Vagina (tissue), 2 donors: ENCODE measurements around the gene RNF166. TPM values are rescaled to one million over a fixed set of nuclear protein-coding genes. Genes with fewer than 3 reads are reported as not detected.

Source experiments
- DNase-seq, 2 donors: peaks; one replicate each; pipeline ENCODE4 v3.0.0-alpha.2; 2017; ENCODE audit errors: extremely low spot score in 2 of 2
- H3K27ac ChIP-seq: fragments of 200-600 bp; sonication (generic); one replicate; pipeline ENCODE4 v1.5.1; 2019
- H3K27me3 ChIP-seq: fragments of 200-600 bp; sonication (generic); one replicate; pipeline ENCODE4 v1.5.1; 2019
- H3K36me3 ChIP-seq, 2 donors: fragments of 200-600 bp; sonication (generic); one replicate each; pipeline ENCODE4 v1.5.1; 2017 to 2019
- H3K4me1 ChIP-seq: fragments of 200-600 bp; sonication (generic); one replicate; pipeline ENCODE4 v1.5.1; 2019
- H3K4me3 ChIP-seq, 2 donors: fragments of 200-600 bp; sonication (generic); 1 replicate in 1 of 2; 2 replicates in 1 of 2; pipeline ENCODE4 v1.5.1; 2016 to 2019
- H3K9me3 ChIP-seq: fragments of 200-600 bp; sonication (generic); one replicate; pipeline ENCODE4 v1.5.1; 2019
- POLR2A ChIP-seq, 2 donors: fragments of 450-650 bp; IDR thresholded peaks; one replicate each; pipeline ENCODE4 v1.6.1; 2017; ENCODE audit warnings: antibody characterized with exemption in 2 of 2, mild to moderate bottlenecking in 2 of 2, moderate library complexity in 2 of 2
- POLR2AphosphoS5 ChIP-seq, 2 donors: sonication (generic); formaldehyde crosslinking; IDR thresholded peaks; one replicate each; pipeline ENCODE4 v1.9.0; 2017; ENCODE audit warnings: antibody characterized with exemption in 2 of 2, mild to moderate bottlenecking in 2 of 2, low read depth in 1 of 2; ENCODE audit not compliant: insufficient read depth in 1 of 2
- intact Hi-C: fragments of 100-400 bp; cut with DNase I; formaldehyde crosslinking; loops from one replicate; pipeline ENCODE4 v1.15.1; 2023
- total RNA-seq: library from RNA; depleted of rRNA; stranded (reverse); fragments of >200 nt; gene quantifications from one replicate; pipeline ENCODE4 v1.2.3, GENCODE V29; 2016
- TF ChIP-seq, protein P1 (sequence below), 3 experiments: fragments of 450-650 bp in 2 of 3; fragments of 200-600 bp in 1 of 3; sonication (generic) in 1 of 3; IDR thresholded peaks; one replicate each; pipeline ENCODE4 v1.5.1; 2017 to 2019; ENCODE audit warnings: antibody characterized with exemption in 3 of 3, mild to moderate bottlenecking in 2 of 3, moderate library complexity in 2 of 3

The RNF166 gene
- total RNA-seq, 1 donor from 2014 or later: 26.5 TPM

DNA sequence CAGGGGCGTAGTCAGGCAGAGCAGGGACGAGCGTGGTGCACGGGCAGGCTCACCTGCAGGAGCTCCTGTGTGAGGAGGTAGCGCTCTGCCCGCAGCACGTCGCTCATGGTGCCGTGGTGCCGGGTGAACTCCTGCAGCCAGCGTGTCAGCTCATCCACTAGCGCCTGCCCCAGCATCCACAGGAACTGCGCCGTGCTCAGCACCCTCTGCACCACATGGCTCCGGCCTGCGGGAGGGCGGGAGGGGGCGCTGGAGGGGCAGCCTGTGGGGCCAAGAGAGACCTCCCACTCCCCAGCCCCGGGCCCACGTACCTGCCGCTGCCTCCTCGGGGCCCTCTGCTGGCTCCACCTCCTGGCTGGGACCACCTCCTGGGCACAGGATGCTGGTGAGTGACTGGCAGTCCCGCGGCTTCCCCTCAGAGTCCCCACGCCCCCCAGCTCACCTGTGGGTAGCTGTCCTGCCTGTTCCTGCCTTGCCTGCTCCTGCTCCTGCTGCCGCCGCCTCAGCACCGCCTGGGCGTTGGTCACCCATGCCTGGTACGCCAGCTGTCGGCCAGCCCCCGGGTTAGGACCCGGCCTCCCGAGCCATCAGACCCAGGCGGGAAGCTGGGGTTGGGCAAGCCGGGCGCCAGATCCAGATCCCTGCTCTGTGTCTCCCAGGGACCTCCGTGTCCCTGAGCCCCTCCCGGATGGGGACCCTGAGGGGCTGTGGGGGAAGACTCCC lies 16.7 kb upstream of the RNF166 start:
- H3K27me3 ChIP-seq: no peaks in the 10 kb centered on the region
- H3K36me3 ChIP-seq: peaks cover 0 to 89% of the 10 kb centered on the region in 2 donors
- no peak for TF ChIP-seq POLR2AphosphoS5 (IDR thresholded peaks at IDR 0.05; ENCODE audit: insufficient read depth in 1 of 2, low read depth in 1 of 2)
- TF ChIP-seq, protein P1, sequence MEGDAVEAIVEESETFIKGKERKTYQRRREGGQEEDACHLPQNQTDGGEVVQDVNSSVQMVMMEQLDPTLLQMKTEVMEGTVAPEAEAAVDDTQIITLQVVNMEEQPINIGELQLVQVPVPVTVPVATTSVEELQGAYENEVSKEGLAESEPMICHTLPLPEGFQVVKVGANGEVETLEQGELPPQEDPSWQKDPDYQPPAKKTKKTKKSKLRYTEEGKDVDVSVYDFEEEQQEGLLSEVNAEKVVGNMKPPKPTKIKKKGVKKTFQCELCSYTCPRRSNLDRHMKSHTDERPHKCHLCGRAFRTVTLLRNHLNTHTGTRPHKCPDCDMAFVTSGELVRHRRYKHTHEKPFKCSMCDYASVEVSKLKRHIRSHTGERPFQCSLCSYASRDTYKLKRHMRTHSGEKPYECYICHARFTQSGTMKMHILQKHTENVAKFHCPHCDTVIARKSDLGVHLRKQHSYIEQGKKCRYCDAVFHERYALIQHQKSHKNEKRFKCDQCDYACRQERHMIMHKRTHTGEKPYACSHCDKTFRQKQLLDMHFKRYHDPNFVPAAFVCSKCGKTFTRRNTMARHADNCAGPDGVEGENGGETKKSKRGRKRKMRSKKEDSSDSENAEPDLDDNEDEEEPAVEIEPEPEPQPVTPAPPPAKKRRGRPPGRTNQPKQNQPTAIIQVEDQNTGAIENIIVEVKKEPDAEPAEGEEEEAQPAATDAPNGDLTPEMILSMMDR (IDR thresholded peaks at IDR 0.05): no peak
- no peak for TF ChIP-seq POLR2A (IDR thresholded peaks at IDR 0.05)
- no peaks in the 10 kb centered on the region for H3K4me1 ChIP-seq
- intact Hi-C loops: no loop called here
- DNase-seq: no peak
- H3K9me3 ChIP-seq: no peaks in the 10 kb centered on the region
- H3K4me3 ChIP-seq: no peak overlapping the region
- no peak overlapping the region for H3K27ac ChIP-seq

- no peaks in the 10 kb centered on the region for H3K4me1 ChIP-seq
- no peak overlapping the region for H3K27ac ChIP-seq
- intact Hi-C loops: no loop called here
- H3K4me3 ChIP-seq: no peak overlapping the region
- TF ChIP-seq, protein P1 (IDR thresholded peaks at IDR 0.05): no peak
- TF ChIP-seq POLR2AphosphoS5 (IDR thresholded peaks at IDR 0.05; ENCODE audit: insufficient read depth in 1 of 2, low read depth in 1 of 2) (no peak), POLR2A (IDR thresholded peaks at IDR 0.05) (no peak)
- DNase-seq: no peak
- H3K36me3 ChIP-seq: peaks cover 0 to 89% of the 10 kb centered on the region in 2 donors
- H3K9me3 ChIP-seq: no peaks in the 10 kb centered on the region
- H3K27me3 ChIP-seq: no peaks in the 10 kb centered on the region
These were observed 15.9 kb upstream of the RNF166 start for GRCh38 chr16:88721815-88722755.

DNA sequence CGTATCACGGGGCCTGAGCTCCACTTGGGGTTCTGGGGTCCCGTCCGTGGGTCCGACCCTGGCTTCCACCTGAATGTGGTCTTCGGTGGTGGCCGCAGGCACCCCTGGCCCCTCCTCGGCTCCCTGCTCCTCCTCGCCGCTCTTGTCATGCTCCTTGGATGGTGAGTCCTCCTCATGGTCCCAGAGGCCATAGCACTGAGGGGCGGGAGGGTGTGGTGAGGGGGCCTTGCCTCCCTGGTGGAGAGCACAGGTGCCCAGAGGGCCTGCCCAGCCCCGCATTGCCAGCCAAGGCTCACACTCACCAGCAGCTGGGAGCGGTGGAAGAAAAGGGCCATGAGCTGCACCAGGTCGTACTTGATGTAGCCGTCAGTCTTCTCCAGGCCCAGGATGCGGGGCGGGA lies 15.0 kb upstream of the RNF166 start:
- intact Hi-C loops: no loop called here
- TF ChIP-seq, protein P1 (IDR thresholded peaks at IDR 0.05): no peak
- TF ChIP-seq POLR2A (IDR thresholded peaks at IDR 0.05): no peak
- TF ChIP-seq POLR2AphosphoS5 (IDR thresholded peaks at IDR 0.05; ENCODE audit: insufficient read depth in 1 of 2, low read depth in 1 of 2): no peak
- peaks cover 0 to 89% of the 10 kb centered on the region in 2 donors for H3K36me3 ChIP-seq

DNA sequence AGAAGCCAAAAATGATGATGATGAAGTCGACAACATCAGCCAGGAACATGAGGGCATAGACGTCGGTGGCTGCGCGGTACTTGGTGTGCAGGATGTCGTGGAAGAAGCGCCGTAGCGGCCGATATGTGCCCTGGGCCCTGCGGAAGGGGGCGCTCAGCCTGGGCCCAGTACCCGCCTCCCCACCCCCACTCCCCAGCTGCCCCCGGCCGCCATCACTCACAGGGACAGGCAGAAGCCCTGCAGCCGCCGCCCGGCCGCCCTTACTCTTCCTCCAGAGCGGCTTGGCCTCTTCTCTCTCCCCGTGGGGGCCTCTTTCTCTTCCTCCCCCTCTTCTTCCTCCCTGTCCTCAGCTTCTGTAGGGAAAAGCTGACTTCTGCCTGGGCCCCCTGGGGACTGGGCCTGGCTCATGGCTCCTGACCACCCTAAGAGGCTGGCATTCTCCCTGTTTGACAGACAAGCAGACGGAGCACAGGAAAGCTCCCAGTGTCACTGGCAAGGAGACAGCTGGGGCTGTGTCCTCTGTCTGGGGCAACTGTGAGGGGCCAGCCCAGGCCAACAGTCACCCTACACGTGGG lies 14.3 kb upstream of the RNF166 start:
- H3K9me3 ChIP-seq: no peaks in the 10 kb centered on the region
- DNase-seq: no peak
- H3K27me3 ChIP-seq: no peaks in the 10 kb centered on the region
- H3K27ac ChIP-seq: no peak overlapping the region
- H3K4me1 ChIP-seq: no peaks in the 10 kb centered on the region
- peaks cover 0 to 90% of the 10 kb centered on the region in 2 donors for H3K36me3 ChIP-seq
- no peak for TF ChIP-seq POLR2AphosphoS5 (IDR thresholded peaks at IDR 0.05; ENCODE audit: insufficient read depth in 1 of 2, low read depth in 1 of 2)
- TF ChIP-seq, protein P1 (IDR thresholded peaks at IDR 0.05): no peak
- no peak for TF ChIP-seq POLR2A (IDR thresholded peaks at IDR 0.05)
- intact Hi-C loops: no loop called here
- no peak overlapping the region for H3K4me3 ChIP-seq

More for the DNA sequence above, 15.0 kb upstream of the RNF166 start:
- Histone ChIP-seq H3K4me3 (no peak overlapping the region), H3K9me3 (no peaks in the 10 kb centered on the region), H3K27ac (no peak overlapping the region), H3K4me1 (no peaks in the 10 kb centered on the region), H3K27me3 (no peaks in the 10 kb centered on the region)
- no peak for DNase-seq
